HCT116 (cell line): Measurements from ENCODE around the gene CHEK1.

Source experiments
- POLR2A ChIP-seq: IDR thresholded peaks from 2 replicates; pipeline ENCODE4 v1.7.0; 2011; ENCODE audit warnings: borderline replicate concordance; ENCODE audit not compliant: insufficient read depth, insufficient read length; ENCODE audit errors: extremely low read depth
- POLR2AphosphoS5 ChIP-seq: IDR thresholded peaks from 2 replicates; pipeline ENCODE4 v1.6.1; 2011; ENCODE audit warnings: mild to moderate bottlenecking, low read depth, low read length, moderate library complexity
- SRF ChIP-seq: IDR thresholded peaks from 2 replicates; pipeline ENCODE4 v1.6.1; 2012; ENCODE audit warnings: low read depth
- TF ChIP-seq, protein P1 (sequence below), 3 experiments: fragments of 200-600 bp in 1 of 3; sonication (generic) in 1 of 3; IDR thresholded peaks in 2 of 3; conservative IDR thresholded peaks in 1 of 3; 2 replicates each; pipeline ENCODE4 v1.5.1; 2012 to 2017; ENCODE audit warnings: low read depth in 2 of 3, low read length in 2 of 3, antibody characterized with exemption in 1 of 3, borderline replicate concordance in 1 of 3, control low read depth in 1 of 3, mild to moderate bottlenecking in 1 of 3, mixed read lengths in 1 of 3, mixed run types in 1 of 3, moderate library complexity in 1 of 3; ENCODE audit not compliant: insufficient read depth in 1 of 3

DNA sequence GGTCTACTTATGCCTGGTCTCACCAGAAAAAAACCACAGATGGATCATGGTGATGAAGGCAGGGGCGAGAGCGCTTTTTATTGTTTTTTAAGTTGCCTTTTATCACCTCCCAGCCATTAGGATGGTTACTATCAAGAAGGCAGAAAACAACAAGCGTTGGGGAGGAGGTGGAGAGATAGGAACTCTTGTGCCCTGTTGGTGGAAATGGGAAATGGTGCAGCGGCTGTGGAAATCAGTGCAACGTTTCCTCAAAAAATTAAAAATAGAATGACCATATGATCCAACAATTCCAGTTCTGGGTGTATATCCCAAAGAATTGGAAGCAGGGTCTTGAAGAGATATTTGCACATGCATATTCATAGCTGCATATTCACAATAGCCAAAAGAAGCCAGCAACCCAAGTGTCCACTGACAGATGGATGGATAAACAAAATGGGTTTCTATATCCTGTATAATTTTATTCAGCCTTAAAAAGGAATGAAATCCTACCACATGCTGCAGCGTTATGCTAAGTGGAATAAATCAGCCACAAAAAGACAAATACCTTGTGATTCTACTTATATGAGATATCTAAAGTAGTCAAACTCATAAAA is 76.2 kb downstream of the CHEK1 start:
- TF ChIP-seq SRF (no peak), POLR2AphosphoS5 (no peak), POLR2A (no peak)
- TF ChIP-seq, protein P1, sequence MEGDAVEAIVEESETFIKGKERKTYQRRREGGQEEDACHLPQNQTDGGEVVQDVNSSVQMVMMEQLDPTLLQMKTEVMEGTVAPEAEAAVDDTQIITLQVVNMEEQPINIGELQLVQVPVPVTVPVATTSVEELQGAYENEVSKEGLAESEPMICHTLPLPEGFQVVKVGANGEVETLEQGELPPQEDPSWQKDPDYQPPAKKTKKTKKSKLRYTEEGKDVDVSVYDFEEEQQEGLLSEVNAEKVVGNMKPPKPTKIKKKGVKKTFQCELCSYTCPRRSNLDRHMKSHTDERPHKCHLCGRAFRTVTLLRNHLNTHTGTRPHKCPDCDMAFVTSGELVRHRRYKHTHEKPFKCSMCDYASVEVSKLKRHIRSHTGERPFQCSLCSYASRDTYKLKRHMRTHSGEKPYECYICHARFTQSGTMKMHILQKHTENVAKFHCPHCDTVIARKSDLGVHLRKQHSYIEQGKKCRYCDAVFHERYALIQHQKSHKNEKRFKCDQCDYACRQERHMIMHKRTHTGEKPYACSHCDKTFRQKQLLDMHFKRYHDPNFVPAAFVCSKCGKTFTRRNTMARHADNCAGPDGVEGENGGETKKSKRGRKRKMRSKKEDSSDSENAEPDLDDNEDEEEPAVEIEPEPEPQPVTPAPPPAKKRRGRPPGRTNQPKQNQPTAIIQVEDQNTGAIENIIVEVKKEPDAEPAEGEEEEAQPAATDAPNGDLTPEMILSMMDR (IDR thresholded peaks at IDR 0.05 in 2 of 3, conservative IDR thresholded peaks at IDR 0.05 in 1 of 3; ENCODE audit: borderline replicate concordance in 1 of 3, insufficient read depth in 1 of 3, low read depth in 2 of 3, low read length in 2 of 3), result no peak
